ENCODE results near the gene ABR.

Gene ABR

GRCh38 chr17:1183171-1183873 lies 3.5 kb upstream of the ABR start:
- H3K27me3 ChIP-seq (ENCODE audit: insufficient read depth, low read length, poor library complexity), result no peaks in the 10 kb centered on the region
- TF ChIP-seq, protein P1, sequence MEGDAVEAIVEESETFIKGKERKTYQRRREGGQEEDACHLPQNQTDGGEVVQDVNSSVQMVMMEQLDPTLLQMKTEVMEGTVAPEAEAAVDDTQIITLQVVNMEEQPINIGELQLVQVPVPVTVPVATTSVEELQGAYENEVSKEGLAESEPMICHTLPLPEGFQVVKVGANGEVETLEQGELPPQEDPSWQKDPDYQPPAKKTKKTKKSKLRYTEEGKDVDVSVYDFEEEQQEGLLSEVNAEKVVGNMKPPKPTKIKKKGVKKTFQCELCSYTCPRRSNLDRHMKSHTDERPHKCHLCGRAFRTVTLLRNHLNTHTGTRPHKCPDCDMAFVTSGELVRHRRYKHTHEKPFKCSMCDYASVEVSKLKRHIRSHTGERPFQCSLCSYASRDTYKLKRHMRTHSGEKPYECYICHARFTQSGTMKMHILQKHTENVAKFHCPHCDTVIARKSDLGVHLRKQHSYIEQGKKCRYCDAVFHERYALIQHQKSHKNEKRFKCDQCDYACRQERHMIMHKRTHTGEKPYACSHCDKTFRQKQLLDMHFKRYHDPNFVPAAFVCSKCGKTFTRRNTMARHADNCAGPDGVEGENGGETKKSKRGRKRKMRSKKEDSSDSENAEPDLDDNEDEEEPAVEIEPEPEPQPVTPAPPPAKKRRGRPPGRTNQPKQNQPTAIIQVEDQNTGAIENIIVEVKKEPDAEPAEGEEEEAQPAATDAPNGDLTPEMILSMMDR (IDR thresholded peaks at IDR 0.05; ENCODE audit: borderline replicate concordance, extremely low read depth, low read length, poor library complexity, severe bottlenecking), result no peak
- no peaks in the 10 kb centered on the region for H3K36me3 ChIP-seq (ENCODE audit: insufficient read depth, low read length)
- H3K9me3 ChIP-seq (ENCODE audit: insufficient read depth, low read length, severe bottlenecking), result no peaks in the 10 kb centered on the region
- H4K20me1 ChIP-seq (ENCODE audit: insufficient read depth, low read length), result peaks cover 7% of the 10 kb centered on the region
- ATAC-seq (ENCODE audit: insufficient read depth, low read depth), result no peak
- H3K27ac ChIP-seq (ENCODE audit: low read length), result no peak overlapping the region
- no peaks in the 10 kb centered on the region for H3K79me2 ChIP-seq (ENCODE audit: insufficient read depth, low read length)
- no peak overlapping the region for H3K4me3 ChIP-seq (ENCODE audit: low read depth in 1 of 2, low read length in 2 of 2)
- H3K4me2 ChIP-seq (ENCODE audit: insufficient read depth, low read length), result no peak overlapping the region
- no peaks in the 10 kb centered on the region for H3K4me1 ChIP-seq (ENCODE audit: insufficient read depth, low read length)
- no peak overlapping the region for H3K9ac ChIP-seq (ENCODE audit: low read depth, low read length)
- DNase-seq, result no peak
- no peak overlapping the region for H2AFZ ChIP-seq (ENCODE audit: low read depth, low read length)

DNA sequence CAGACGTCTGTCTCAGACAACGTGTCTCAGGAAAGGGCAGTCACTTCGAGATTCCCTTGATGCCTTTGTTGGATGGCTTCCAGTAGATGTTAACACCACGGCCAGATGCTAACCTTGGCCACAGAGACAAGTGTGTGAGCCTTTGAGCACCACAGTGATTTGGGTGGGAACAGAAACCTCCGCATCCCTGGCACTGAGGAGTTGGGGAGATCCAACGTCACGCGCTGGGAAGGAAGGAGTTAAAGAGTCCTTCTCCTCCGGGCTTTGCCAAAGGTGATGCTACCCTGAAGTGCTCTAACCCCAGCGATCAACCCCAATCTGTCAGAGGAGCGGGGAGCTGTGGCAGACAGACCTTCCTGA lies 3.0 kb upstream of the ABR start:
- TF ChIP-seq, protein P1 (IDR thresholded peaks at IDR 0.05; ENCODE audit: borderline replicate concordance, extremely low read depth, low read length, poor library complexity, severe bottlenecking), result no peak
- no peak for TF ChIP-seq EZH2 (IDR thresholded peaks at IDR 0.05; ENCODE audit: borderline replicate concordance, low read depth, low read length, severe bottlenecking)
- Histone ChIP-seq H3K9me3 (ENCODE audit: insufficient read depth, low read length, severe bottlenecking) (no peaks in the 10 kb centered on the region), H3K36me3 (ENCODE audit: insufficient read depth, low read length) (no peaks in the 10 kb centered on the region), H3K27ac (ENCODE audit: low read length) (no peak overlapping the region), H3K4me1 (ENCODE audit: insufficient read depth, low read length) (no peaks in the 10 kb centered on the region), H3K9ac (ENCODE audit: low read depth, low read length) (no peak overlapping the region), H3K4me2 (ENCODE audit: insufficient read depth, low read length) (no peak overlapping the region), H3K27me3 (ENCODE audit: insufficient read depth, low read length, poor library complexity) (no peaks in the 10 kb centered on the region), H4K20me1 (ENCODE audit: insufficient read depth, low read length) (peaks cover 7% of the 10 kb centered on the region), H3K79me2 (ENCODE audit: insufficient read depth, low read length) (no peaks in the 10 kb centered on the region), H2AFZ (ENCODE audit: low read depth, low read length) (no peak overlapping the region), H3K4me3 (ENCODE audit: low read depth in 1 of 2, low read length in 2 of 2) (no peak overlapping the region)
- no peak for DNase-seq
- no peak for ATAC-seq (ENCODE audit: insufficient read depth, low read depth)

- H3K4me1 ChIP-seq (ENCODE audit: insufficient read depth, low read length), result no peaks in the 10 kb centered on the region
- H3K27ac ChIP-seq (ENCODE audit: low read length), result no peak overlapping the region
- TF ChIP-seq EZH2 (IDR thresholded peaks at IDR 0.05; ENCODE audit: borderline replicate concordance, low read depth, low read length, severe bottlenecking), result no peak
- TF ChIP-seq, protein P1 (IDR thresholded peaks at IDR 0.05; ENCODE audit: borderline replicate concordance, extremely low read depth, low read length, poor library complexity, severe bottlenecking), result no peak
- H4K20me1 ChIP-seq (ENCODE audit: insufficient read depth, low read length), result peaks cover 4% of the 10 kb centered on the region
- H3K79me2 ChIP-seq (ENCODE audit: insufficient read depth, low read length), result no peaks in the 10 kb centered on the region
- ATAC-seq (ENCODE audit: insufficient read depth, low read depth) (no peak), DNase-seq (no peak)
- no peak overlapping the region for H2AFZ ChIP-seq (ENCODE audit: low read depth, low read length)
- H3K9me3 ChIP-seq (ENCODE audit: insufficient read depth, low read length, severe bottlenecking), result no peaks in the 10 kb centered on the region
- H3K36me3 ChIP-seq (ENCODE audit: insufficient read depth, low read length), result no peaks in the 10 kb centered on the region
- H3K9ac ChIP-seq (ENCODE audit: low read depth, low read length), result no peak overlapping the region
- H3K27me3 ChIP-seq (ENCODE audit: insufficient read depth, low read length, poor library complexity), result no peaks in the 10 kb centered on the region
- H3K4me2 ChIP-seq (ENCODE audit: insufficient read depth, low read length), result no peak overlapping the region
- no peak overlapping the region for H3K4me3 ChIP-seq (ENCODE audit: low read depth in 1 of 2, low read length in 2 of 2)
Measured at GRCh38 chr17:1181753-1182137, 2.0 kb upstream of the ABR start.

All from DND-41 (cell line).